IPS DF 4.7 (cell line): ENCODE measurements around the gene EVX2.

ENCODE experiments used
- DNase-seq: peaks from one replicate; pipeline ENCODE4 v3.0.0-alpha.2; 2013; ENCODE audit warnings: low spot score; ENCODE audit errors: extremely low read depth

EVX2 gene

DNA sequence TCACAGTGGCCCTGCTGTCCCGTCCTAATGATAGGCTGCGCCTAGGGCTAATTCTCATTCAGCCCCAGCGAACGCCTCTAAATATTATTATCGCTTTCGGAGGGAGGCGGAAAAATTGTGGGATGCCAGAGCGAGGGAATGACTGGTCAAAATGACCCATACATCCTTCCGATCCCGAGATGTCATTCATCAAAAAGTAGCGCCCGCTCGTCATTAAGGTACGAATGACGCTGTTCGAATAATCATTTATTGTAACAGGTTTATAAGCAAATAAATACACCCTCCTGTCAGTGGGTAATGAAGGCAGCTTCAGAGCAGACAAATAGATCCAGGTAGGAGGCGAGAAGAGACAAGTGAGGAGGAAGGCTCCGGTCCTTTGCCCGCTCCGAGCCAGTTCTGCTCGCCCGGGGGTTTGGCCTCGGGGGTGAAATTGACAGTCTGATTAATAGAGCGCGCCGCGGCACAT lies at the start of gene EVX2:
EVX2 (minus strand) TSS at position 167 of the 466 bp plus-strand sequence. CDS start 186 bp downstream, outside the sequence.
- DNase-seq = no peak

DNA sequence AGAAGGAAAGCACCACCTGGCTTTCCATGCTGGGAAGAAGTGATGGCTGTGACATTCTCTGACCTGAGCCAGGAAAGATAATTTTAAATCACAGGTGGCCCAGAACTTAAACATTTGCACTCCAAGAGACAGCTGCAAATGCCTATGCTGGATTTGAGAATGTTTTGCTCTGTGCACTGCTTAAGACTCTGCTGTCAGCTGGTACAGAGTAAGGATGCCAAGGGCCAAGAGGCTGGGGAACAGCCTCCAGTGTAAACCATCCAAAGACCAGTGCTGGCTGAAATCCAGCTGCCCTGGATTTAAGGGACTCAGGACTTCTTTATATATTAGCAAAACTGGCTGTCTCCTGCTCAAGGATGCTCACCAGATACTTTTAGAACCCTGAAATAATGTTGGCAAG lies 49.6 kb upstream of the EVX2 start:
- no peak for DNase-seq

DNA sequence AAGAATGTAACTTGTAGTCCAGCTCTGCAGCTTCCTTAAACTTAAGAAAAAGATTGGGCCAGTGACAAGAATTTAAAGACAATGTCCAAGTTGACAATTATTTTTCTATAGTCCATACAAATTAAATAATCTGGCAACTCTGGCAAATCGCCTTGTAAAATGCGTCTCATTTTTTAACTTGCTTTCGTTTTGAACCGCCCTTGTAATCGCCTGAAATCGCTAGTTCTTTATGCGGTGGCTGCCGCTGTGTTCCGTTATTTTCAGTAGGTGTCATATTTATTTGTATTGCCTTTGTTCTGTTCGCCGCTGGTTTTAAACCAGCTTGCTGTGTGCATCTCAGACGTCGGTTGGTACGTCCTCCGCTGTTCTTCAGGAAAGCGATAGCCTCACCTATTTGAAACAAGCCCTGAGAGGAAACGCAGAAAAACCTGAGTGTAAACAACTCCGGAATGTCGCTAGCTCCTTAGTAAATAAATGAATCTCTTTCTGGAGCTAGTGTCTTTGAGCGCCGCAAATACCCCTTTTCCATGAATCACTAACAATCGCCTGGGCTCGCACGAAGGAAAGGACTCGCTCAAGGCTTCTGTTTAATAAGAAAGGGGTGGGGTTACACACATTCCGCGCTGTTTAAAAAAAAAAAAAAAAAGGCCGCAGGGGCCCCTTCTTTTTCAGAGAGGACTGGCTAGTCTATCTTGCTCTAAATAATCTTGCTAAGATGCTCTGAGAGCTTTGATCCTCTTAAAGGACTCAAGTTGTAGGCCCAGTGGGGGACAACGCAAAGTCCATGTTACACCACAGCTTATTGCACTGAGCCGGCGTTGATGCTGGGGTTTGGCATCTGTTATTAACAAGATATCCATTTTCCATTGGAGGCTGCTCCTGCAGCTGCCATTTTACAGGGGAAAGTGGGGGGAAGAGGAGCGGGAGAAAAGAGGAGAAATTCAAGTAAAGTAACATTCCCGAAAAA lies 48.7 kb upstream of the EVX2 start:
- no peak for DNase-seq

DNA sequence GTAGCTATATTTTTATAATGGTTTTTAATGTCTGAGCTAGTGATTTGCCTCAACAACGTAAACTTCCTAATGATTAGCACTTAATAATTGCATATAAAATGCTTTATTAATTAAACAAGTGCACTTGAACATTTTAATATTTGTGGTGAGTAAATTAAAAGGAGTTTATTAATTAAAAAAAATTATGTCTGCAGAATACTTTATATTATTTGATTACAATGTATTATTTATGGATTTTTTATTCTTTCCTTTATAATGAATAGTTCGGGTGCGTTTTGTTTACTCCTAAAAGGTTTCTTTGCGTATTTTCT lies 48.0 kb upstream of the EVX2 start:
- no peak for DNase-seq

DNA sequence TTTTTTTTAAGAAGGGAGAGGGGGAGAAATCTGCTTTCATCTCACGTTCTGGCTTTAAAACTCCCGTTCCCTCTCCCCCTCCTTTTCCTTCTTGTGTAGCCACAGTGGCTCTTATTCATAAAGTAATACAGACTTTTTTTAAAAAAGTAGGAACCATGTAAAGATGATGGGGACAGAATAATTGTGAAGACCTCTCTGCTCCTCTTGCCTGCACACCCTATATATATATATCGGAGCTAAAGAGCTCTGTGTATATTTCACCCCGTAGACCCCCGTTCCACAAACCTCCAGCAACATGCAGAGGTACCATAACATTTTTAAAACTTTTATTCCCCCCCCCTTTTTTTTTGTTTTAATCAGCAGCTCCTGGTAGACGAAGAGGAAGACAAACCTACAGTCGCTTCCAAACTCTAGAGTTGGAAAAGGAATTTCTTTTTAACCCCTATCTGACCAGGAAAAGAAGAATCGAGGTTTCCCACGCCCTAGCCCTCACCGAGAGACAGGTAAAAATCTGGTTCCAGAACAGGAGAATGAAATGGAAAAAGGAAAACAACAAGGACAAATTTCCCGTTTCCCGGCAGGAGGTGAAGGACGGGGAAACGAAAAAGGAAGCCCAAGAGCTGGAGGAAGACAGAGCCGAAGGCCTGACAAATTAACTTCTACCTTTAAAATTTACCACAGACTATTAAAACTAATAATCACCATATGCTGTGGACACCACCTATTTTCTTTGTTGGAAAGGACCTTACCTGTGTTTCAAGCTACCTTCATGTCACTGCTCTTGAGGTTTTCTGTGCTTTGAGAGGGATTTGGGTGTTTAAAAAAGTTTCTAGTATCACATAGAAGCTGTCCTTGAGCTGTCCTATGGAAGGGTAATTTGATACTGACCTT lies 47.4 kb upstream of the EVX2 start:
- no peak for DNase-seq

DNA sequence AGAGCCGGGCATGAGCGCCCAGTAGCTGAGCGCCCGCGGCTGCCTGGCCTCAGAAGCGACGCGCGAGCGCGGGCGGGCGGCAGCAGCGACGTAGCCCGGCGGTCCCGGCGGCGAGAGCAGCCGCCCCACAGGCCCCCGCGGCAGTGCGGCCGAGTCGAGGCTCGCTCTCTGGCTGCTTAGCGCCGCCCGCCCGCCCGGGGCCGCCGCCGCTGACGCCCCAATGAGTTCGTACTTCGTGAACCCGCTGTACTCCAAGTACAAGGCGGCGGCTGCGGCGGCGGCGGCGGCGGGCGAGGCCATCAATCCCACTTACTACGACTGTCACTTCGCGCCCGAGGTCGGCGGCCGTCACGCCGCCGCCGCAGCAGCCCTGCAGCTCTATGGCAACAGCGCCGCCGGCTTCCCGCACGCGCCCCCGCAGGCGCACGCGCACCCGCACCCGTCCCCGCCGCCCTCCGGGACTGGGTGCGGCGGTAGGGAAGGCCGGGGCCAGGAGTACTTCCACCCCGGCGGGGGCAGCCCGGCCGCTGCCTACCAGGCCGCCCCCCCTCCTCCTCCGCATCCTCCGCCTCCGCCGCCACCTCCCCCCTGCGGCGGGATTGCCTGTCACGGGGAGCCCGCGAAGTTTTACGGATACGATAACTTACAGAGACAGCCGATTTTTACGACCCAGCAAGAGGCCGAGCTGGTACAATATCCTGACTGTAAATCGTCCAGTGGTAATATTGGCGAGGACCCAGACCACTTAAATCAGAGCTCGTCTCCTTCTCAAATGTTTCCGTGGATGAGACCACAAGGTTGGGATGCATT lies 46.6 kb upstream of the EVX2 start:
- DNase-seq = no peak

DNA sequence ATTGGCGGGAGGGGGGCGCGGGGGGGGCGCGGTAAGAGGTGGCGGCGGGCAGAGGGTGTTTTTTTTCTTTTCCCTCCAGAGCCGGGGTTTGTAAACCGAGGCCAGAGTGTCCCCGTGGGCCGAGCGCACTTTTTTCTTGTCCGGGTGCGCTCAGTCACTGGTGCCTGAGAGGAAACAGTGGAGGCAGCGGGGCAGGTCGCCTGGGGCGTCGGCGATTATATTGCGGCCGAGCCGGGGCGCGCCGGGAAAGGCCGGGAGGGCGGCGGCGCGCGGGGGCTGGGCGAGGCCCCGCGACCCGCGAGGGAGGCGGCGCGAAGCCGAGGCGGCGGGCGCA lies 46.0 kb upstream of the EVX2 start:
- no peak for DNase-seq

DNA sequence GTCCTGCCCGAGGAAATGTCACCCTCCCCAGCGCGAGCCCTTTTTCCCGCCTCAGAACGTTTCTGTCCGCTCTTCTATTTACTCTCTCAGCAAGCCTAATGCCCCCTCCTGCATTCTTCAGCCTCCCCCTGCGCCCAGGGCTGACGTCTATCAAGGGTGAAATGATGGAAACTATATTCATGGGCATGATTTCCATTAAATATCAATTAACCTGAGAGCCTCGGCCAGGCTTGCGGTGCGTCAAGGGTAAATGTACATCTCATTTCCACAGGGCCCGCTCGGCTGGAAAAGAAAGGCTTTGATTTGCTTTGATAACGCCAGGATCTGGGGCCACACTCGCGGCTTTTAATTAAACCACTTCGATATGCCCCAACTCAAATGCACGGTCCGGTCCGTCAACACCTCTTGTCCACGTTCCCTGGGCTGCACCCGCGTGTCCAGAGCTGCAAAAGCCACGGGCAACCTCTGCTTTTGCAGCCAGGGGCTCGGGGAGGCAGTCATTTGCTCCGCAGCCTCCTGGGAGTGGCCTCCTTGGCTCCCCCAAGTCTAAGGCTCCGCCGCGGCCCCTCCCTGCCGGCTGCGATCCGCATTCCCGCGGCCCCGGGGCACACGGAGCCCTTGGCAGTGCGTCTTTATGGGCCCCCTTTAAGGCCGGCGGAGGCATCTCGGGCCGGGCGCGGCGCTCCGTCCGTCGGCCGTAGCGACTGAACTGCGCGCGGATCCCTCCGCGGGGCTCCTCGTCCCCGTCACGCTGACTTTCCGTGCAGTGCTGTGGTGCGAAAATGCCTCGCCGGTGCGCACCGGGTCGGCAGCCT lies 45.4 kb upstream of the EVX2 start, which contains the start of gene HOXD8:
HOXD8 (plus strand) TSS at position 724 of the 815 bp plus-strand sequence. CDS start 662 bp downstream, outside the sequence.
- no peak for DNase-seq

DNA sequence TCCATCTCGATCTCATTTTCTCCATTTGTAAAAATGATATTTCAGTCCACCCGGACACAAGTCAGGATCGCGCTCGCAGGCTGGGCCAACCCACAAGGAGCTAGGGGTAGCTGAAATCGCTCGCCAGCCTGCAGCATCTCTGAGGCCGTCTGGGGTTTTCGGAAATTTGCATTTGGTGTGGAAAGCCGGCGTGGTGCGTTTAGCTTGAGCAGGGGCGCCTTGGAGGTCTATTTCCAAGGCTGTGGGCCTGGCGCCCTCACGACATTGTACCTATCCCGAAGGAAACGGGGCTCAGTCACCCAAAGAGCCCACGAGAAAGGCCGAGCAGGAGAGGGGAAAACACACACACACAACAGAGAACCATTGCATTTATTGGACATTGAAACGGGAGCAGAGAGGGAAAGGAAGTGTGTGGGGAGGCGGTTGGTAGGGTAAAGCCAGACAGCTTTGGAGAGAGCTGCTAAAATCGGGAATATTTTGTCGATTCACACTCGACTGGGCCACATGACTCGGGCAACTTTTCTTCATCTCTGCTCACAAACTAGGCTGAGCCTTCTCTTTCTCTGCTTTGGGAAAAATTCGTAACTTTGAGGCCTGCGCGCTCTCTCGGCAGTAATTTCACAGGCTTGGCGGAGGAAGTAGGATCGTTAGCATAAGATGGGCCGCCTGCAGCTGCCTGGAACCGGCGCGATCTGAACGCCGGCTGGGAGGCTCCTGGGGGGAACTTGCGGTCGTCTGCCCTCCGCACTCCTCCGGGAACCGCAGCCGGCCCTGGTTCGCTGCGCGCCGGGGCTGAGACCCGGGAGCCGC lies 44.6 kb upstream of the EVX2 start:
- no peak for DNase-seq

DNA sequence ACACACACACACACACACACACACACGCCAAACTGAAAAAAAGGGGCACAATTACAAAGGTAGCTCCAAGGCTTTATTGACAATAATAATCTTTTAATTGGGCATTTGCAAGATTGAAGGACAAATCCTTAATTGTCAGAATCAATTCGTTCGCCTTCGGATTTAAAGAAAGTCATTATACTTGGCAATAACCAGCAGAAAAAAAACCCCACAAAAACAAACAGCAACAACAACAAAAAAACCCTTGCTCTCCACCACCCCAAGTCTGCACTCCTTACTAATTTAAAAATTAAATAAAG lies 44.0 kb upstream of the EVX2 start:
- DNase-seq = no peak

DNA sequence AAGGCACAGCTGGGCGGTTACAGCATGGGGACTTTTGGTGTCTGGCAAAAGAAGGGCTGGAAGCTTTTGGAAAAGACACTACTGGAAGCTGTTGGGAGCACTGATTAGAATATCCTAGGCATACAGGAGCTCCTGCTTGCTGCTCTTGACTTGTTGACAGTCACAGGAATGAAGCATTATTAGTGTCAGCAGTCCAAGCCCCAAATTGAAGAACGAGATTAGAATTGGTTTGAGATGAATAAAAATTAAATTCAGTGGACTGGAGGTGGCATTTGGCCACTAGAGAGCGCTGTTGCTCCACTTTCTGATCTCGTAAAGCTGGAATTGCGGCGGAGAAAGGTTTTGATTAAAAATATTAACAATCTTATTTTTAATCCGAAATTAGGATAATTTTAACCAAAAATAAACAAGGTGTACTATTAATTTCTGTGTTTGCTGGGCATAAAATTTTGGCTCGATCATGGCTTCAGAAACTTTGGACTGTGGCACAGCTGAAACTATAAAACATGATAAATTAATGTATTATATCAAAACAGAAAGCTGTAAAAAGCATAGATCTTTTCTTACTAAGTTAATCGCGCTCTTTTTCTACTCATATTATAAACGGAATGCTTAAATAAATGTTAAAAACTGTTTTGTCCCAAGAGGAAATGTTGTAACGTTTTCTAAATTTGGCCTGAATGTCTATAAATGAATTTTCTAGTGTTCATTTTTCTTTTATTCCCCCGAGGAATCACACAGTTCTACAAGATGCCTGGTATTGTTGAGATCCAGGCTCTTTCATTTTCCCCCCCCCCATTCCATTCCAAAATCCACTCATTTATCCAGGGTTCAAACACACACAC lies 43.4 kb upstream of the EVX2 start:
- DNase-seq = no peak

DNA sequence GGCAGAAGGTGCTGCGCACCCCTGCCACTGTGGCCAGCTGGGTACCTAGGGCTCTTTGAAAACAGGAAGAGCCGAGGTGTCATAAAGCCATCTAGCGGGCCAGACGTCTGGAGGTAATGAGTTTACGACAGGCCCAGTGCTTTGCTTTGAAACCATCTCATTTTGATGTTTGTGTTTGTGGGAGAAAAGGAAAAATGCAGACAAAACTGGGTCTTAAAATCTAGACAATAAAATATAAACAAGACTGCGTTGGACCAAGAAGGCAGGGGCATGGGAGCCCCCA lies 42.0 kb upstream of the EVX2 start:
- no peak for DNase-seq

DNA sequence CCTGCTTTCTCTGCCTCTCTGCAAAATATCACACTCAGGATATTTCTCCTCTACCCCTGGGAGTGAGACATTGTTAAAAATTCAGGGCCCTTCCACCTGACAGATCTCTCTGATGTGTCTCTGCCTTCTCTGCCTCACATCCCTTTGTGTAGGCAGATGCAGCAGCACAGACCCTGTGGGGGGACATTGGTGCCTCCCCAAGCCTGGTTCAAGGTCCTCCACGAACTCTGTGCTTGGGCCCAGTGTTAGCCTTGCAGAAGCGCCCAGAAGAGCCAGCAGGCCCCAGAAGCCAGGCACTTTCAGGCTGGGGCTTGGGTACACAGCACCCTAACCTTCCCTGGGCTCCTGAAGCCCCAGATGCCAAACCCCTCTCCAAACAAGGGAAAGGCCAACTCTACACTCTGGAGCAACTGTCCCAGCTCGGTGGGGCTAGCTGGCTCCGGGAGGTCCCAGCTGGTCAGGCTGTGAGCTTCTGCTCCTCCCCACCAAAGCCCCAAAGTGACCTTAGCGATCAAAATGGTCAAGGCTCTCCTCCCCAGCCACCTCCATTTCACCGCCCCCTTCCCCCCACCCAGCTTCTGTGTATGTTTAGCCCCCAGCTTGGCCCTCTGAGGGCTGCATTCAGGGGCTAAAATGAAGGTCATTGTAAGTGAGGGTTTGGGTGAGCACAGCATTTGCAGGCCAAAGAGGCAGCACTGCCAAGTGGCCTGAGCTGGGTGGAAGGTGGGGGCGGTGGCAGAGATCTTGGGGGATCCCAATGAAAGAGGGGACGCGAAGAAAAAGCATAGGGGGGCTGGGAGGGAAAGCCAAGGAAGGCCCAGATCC lies 41.4 kb upstream of the EVX2 start:
- no peak for DNase-seq

DNA sequence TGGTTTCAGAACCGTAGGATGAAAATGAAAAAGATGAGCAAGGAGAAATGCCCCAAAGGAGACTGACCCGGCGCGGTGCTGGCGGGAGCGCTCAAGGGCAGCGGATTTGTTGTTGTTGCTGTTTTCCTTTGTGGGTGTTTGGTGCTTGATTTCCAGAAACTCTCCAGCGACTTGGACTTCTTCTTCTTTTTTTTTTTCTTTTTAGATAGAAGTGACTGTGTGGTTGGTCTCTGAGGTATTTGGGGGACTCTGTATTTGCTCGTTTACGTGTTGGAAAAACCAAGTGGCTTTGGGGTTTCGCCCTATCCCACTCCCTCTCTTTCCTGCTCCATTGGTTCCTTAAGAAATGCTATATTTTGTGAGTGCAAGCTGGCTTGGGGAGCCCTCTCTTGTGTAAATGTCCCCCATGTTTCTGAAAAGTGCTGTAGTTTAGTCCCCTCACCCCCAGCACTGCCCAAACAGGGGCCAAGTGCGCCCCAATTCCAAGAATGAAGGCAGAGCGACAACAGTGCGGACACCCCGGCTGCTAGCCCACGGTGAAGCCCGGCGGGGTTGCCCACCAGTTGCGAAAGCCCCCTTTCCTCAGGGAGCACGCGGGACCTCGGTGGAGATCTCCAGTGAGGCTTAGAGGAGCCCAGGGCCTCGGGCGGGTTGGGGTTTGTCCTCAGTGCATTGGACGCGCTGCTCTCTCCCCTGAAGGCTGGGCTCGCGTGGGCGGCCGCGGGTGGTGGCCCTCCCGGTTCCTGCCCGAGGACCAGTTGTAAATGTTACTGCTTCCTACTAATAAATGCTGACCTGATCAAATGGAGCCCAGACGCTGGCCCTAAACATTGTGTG lies 40.6 kb upstream of the EVX2 start:
- DNase-seq = no peak

DNA sequence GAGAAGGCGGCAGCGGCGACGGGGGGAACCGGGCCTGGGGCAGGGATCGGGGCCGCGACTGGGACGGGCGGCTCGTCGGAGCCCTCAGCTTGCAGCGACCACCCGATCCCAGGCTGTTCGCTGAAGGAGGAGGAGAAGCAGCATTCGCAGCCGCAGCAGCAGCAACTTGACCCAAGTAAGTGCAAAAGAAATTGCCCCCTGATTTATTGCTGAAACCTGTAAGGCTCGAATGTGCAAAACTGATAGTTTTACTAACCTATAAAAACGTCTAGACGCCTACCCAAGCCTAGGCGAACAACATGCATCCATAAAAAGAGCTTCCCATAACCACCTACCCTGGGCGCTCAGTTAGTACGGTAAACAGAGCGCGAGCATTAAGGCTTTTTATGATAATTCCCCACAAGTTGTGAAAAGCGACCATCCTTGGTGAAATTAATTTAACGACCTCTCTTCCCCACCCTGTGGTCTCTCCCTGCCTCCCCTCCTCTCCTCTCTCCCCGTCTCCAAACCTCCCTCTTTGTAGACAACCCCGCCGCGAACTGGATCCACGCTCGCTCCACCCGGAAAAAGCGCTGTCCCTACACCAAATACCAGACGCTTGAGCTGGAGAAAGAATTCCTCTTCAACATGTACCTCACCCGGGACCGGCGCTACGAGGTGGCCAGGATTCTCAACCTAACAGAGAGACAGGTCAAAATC lies 39.8 kb upstream of the EVX2 start:
- no peak for DNase-seq

DNA sequence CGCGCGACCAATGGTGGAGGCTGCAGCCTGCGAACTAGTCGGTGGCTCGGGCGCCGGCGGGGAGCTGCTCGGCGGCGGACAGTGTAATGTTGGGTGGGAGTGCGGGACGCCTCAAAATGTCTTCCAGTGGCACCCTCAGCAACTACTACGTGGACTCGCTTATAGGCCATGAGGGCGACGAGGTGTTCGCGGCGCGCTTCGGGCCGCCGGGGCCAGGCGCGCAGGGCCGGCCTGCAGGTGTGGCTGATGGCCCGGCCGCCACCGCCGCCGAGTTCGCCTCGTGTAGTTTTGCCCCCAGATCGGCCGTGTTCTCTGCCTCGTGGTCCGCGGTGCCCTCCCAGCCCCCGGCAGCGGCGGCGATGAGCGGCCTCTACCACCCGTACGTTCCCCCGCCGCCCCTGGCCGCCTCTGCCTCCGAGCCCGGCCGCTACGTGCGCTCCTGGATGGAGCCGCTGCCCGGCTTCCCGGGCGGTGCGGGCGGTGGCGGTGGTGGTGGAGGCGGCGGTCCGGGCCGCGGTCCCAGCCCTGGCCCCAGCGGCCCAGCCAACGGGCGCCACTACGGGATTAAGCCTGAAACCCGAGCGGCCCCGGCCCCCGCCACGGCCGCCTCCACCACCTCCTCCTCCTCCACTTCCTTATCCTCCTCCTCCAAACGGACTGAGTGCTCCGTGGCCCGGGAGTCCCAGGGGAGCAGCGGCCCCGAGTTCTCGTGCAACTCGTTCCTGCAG lies 39.1 kb upstream of the EVX2 start, which contains the start of gene HOXD9:
HOXD9 (plus strand) TSS at position 37 of the 728 bp plus-strand sequence; CDS start at position 87, 50 bp downstream.
- DNase-seq = no peak
